DMS 273 (cell line): ENCODE measurements around the gene ZNF407.

Experiments used
- DNase-seq: peaks from one replicate; lab custom pipeline; 2025; ENCODE audit not compliant: unreplicated experiment; lab: John Stamatoyannopoulos, UW

ZNF407 gene

DNA sequence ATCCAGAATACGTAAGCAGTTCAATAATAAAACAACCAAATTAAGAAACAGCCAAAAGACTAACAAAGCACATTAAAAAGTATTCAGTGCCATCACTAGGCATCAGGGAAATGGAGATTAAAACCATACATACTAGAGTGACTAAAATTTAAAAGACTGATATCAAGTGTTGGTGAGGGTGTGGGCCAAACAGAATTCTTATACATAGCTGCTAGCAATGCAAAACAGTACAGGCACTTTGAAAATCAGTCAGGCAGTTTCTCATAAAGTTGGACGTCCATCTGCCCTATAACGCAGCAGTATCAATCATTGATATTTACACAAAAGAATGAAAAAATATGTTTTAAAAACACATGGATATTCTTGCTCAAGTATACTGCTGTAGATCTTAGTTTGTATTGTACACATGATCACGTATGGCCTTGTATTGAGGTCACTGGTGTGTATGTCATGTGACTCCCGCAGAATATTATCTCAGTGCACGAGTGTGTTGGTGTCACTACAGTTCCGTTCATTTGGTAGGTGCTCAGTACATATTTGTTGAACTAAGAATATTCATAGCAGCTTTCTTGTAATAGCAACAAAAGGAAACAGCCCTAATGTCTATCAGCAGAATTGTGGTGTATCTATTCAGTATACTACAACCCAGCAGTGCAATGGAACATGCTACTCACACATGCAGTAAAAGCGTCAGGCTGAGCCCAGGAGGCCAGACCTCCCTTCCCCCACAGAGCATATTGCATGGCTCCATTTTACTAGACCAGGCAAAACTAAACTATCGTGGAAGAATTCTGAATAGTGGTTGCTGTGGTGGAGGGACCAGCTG, 28.6 kb downstream of the ZNF407 start:
- DNase-seq = no peak

DNA sequence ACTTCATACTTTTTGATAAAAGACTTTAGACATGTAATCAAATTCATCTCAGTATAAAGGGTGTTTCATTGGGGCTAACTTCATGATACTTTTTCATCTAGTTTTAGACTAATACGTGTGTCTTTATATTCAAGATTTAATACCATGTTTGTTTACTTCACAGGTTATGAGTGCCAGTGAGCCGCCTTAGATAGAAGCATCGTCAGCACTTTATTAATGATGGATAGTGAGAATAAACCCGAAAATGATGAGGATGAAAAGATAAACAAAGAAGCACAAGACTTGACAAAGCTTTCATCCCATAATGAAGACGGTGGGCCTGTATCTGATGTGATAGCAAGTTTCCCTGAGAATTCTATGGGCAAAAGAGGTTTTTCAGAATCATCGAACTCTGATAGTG, 33.1 kb downstream of the ZNF407 start:
- DNase-seq = no peak

DNA sequence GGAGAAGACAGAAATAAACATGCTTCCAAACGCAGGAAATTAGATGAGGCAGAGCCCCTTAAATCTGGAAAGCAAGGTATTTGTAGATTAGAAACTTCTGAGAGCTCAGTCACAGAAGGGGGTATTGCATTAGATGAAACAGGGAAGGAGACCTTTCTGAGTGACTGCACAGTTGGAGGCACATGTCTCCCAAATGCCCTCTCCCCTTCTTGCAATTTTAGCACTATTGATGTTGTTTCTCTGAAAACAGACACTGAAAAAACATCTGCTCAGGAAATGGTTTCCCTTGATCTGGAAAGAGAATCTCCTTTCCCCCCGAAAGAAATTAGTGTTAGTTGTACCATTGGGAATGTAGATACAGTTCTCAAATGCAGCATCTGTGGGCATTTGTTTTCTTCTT, 33.5 kb downstream of the ZNF407 start:
- no peak for DNase-seq

DNA sequence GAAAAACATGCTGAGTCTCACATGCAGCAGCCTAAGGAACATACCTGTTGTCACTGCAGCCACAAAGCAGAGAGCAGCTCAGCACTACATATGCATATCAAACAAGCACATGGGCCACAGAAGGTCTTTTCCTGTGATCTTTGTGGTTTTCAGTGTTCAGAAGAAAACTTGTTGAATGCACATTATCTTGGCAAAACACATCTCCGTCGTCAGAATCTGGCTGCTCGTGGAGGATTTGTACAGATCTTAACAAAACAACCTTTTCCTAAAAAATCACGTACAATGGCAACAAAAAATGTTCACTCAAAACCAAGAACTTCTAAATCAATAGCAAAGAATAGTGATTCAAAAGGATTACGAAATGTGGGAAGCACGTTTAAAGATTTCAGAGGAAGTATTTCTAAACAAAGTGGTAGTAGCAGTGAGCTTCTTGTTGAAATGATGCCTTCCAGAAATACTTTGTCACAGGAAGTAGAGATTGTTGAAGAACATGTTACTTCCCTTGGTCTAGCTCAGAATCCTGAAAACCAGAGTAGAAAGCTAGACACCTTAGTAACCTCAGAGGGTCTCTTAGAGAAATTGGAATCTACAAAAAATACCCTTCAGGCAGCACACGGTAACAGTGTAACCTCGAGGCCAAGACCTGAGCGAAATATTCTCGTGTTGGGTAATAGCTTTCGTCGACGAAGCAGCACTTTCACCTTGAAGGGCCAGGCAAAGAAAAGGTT, 34.1 kb downstream of the ZNF407 start:
- no peak for DNase-seq

DNA sequence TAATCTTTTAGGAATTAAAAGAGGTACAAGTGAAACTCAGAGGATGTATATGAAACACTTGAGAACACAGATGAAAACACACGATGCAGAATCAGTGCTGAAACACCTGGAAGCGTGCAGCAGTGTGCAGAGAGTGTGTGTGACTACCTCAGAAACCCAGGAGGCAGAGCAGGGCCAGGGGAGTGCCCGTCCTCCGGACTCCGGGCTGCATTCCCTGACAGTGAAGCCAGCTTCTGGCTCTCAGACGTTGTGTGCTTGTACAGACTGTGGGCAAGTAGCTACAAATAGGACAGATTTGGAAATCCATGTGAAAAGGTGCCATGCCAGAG, 34.6 kb downstream of the ZNF407 start:
- no peak for DNase-seq

DNA sequence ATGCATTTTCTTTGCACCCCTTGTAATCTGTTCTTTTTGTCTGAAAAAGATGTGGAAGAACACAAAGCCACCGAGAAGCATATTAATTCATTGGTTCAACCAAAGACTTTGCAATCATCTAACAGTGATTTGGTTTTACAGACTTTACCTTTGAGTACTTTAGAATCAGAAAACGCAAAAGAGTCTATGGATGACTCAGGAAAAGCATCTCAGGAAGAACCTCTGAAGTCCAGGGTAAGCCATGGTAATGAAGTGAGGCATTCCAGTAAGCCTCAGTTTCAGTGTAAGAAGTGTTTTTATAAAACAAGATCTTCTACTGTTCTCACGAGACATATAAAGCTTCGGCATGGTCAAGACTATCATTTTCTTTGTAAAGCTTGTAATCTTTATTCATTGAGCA, 35.2 kb downstream of the ZNF407 start:
- no peak for DNase-seq

DNA sequence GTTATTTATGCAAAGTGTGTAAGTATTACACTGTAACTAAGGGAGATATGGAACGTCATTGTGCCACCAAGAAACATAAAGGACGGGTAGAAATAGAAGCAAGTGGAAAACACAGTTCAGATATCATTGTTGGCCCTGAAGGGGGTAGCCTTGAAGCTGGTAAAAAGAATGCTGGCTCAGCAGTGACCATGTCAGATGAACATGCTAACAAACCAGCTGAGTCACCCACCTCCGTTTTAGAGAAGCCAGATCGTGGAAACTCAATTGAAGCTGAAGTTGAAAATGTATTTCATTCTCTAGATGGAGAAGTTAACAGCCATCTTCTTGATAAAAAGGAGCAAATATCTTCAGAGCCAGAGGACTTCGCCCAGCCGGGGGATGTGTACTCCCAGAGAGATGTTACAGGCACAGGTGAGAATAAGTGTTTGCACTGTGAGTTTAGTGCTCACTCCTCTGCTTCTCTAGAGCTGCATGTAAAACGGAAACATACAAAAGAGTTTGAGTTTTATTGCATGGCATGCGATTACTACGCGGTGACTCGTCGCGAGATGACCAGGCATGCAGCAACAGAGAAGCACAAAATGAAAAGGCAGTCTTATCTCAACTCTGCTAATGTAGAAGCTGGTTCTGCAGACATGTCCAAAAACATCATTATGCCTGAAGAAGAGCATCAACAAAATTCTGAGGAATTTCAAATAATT, 36.1 kb downstream of the ZNF407 start:
- DNase-seq = no peak

DNA sequence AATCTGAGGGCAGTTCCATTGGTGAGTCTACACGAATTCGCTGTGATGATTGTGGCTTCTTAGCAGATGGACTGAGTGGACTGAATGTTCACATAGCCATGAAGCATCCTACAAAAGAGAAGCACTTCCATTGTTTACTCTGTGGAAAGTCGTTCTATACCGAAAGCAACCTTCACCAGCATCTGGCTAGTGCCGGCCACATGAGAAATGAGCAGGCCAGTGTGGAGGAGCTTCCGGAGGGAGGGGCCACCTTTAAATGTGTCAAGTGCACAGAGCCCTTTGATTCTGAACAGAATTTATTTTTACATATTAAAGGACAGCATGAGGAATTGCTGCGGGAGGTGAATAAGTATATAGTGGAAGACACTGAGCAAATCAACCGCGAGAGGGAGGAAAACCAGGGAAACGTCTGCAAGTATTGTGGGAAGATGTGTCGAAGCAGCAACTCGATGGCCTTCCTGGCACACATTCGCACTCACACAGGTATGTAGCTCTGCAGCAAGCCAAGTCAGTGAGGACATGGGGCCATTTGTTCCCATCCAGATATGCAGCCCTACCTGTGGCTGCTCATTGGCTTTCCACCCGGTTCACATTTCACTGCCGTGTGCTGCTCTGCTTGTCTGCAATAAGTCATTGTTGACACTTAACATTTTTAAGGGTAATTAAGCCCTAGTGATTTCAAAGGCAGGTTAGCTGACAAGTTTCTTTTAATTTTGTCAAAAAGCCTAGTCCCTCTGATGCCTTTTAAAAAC, 37.7 kb downstream of the ZNF407 start:
- no peak for DNase-seq

DNA sequence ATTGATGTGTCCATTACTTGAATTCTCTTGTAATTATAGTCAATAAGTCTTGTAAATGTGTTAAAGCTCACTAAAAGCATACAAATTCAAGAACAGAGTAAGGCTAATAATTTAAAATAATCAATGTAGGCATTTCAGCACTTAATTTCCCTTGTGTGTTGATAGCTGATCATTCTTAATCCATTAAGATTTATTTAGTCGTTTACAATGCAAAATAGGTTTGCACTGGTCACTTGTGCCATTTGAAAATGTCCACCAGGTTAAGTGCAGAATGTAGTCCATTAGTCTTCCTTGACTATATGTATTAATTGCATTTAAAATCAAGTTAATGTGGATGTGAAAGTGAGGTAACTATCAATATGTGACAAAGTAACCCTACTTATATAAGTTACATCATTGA, 39.4 kb downstream of the ZNF407 start:
- no peak for DNase-seq

DNA sequence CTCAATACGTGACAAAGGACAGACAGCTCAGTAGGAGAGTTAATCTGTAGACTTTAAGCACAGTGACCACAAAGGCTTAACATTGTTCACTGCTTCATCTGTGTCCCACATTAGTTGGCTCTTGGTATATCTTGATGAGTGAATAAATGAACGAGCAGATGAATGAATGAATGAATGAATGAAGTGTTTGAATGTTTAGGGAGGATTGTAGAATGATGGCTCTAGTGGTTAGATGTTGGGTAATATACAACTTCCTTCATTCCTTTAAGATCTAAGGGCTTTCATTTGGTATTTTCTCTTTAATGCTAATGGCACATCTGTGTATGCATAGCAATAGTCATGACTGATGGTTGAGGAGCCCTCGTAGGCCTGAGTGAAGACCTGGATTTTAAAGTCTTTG, 40.5 kb downstream of the ZNF407 start:
- no peak for DNase-seq

DNA sequence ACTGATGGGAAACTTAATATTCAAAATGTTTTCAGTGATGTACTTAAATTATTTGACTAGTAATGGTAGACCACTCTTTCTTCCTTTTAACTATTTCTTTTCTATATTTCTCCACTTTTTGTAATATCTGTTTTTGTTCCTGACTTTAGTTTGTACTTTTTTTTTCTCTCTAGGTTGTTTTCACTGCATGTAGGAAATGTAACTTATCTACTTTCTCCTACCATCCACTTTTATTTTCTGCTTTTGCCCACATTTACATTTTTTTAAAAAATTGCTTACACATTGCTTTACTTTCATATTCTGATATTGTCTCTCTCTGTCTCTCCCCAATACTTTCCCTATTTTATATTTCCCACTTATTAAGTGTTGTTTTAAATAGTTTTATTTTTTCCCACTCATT, 47.0 kb downstream of the ZNF407 start:
- DNase-seq = no peak

DNA sequence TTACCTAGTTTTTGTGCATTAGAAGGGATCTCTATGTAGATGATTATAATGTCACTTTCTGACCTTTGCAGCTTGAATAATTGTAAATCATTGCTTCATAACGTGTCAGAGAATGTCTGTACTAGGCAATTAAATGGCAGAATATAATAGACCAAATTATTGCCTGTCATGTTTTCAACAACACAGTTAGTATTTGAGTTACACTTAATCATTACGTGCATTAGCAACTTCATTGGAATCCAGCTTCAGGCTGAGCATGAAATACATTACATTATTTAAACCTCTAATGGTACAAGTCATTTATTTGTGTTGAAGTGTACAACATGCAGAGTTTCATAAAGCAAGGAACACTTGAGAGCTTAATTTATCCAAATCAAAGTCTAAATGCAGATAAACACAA, 48.0 kb downstream of the ZNF407 start:
- DNase-seq = no peak

DNA sequence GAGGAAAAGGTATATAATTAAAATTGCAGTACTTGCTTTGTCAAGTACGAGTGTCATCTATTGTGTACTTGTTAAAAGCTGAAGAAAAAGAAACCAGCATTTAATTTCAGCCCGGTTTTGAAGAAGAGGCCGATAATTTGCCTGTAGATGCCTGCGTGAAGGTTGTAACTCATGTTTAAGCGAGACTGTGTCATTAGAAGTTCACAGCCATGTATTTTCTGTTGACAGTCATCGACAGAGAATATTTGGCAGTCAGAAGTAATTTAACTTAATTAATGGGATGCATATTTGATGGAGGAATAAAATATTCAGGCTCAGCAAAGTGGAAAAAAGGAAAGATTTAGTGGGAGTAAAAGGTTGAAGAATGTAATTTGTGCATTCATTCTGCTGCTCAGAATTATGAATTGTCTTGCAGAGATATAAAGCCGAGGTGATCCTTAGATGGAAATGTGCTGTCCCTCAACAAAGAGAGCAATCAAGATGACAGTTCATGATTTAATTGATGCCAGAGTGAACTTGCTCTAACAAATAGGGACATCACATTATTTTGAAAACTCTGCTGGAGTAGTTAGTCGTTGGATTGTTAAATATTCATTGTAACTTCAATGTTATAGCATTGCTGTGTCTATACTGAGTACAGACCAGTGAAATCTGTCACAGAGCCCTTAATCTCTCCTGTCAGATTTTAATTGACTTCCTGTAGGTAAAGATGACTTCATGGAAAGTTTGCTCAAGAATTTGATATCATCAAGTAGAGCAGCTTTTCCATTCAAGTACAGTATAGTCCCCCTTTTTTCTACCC, 53.9 kb downstream of the ZNF407 start:
- no peak for DNase-seq

DNA sequence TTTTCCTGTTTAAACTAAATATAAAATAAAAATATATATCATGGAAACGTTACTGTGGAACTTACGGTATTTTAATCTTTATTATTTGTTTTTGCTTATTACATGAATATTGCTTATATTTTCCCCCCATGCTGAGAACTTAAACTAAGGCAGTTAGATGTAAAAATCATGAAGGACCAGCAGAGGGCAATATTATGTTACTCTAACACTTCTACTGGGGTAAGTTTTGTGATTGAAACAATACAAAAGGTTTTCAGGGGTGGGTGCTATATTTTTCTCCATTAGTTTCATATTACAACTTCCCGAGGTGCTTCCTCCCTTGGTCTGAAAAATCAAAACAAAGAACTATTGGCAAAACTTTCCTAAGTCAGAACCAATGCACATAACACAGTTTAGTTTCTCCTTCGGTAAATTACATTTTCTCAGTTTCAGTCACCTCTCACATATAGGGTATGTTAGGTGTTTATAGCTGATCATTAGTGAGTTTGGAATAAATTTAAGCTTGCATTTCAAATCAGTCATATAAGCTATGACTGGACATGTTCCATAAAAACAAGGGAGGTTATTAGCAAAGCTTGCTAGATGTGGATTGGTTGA, 54.8 kb downstream of the ZNF407 start:
- peak; percentile 72 for DNase-seq

DNA sequence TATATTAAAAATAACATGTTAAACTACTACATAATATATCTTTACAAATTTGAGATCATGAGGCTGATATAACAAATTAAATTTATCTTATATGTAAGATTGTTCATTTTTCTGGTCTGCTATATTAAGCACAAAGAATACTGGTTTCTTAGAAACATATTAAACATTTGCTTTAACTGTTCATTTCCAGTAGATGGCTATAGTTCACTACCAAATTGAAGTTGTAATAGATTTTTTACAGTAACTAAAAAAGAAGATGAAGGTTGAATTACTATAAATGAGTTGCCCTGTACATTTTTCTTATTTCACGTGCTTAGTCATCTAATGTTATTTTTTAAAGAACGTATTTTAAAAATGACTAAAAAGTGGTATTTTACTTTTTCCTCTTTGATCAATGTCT, 57.0 kb downstream of the ZNF407 start:
- DNase-seq = peak; percentile 31

DNA sequence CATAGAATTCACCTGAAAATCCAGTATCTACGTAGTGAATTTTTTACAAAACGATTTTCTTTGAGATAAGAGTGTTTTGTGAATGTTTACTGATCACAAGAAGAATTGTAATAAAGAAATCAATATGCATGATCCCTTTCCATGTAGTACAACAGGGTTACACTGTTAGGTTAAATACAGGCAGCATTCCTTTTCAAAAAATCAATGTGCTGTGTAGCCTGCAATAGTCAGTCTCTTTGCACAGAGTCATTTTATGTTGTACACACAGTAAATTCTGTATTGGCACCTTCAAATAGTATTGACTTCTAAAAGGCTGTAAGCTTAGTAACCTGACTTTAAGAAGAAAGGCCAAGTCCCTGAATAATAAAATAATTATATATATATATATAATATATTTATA, 63.3 kb downstream of the ZNF407 start:
- DNase-seq = no peak

DNA sequence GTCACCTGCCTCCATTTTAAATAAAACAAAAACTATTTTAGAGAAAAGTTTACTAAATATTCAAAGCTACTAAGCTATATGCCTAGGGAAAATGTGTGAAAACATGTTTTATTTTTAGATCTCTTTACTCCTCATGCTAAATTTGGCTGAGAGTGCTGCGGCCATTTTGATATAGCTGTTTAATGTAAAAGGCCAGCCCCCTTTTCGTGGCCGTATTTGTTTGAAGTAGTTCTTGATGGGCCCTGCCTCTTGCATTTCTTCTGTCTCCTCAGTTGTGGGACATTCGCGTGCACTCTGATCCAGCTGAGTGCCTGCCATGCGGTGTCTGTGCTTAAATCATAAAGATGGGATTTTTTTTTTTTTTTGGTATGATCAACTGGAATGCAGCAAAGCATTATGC, 64.0 kb downstream of the ZNF407 start:
- DNase-seq = no peak

DNA sequence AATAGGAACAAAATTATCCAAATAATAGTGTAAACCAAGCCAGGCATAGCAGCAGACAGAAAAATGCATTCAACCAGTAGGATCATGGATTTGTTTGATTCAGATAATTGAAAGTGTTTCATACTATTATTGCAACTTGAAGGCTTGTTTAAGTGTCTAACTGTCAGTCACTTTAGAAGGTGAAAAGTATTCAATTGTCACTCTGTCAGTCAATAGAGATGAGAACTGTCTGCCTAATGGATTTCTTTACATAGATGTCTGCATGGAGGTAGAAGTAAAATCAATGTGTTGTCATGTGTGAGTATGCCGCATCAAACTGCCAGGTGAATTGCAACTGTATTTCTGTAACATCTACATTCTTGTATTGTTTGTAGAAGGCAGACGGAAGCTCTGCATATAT, 65.0 kb downstream of the ZNF407 start:
- no peak for DNase-seq

DNA sequence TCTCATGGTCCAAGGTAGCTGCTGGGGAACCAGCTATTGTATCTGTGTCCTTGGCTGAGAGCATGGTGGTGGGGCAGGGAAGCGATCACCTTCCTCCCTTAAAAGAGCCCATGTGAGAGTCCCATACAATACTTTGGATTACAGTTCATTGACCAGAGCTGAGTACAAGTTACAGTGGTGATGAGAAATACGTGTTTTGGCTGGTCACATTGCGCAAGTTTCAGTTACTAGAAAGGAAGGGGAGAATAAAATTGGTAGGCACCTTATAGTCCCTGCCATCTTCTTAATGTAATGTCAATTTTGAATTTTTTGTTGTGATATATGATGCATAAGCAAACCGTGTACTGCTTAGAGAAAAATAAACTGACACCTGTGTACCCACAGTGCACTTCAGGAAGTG, 67.7 kb downstream of the ZNF407 start:
- DNase-seq = no peak

DNA sequence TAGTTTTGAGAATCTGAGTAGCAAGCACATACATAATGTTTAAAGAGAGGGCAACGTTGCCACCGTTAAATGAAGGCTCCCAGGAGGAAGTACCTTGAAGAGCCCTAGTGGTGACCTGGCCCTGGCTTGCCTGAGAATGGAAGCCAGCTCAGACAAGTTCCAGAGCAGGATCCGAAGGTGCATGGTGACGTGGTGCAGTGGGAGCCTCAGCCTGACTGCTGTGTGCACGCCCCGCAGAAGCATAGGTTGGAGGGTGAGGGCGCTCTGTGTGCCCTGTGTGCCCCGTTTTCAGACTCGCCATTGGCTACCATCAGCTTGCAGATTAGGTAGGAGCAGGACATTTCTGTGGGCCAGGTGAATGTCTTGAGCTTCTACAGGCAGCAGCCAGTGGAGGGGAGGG, 68.2 kb downstream of the ZNF407 start:
- no peak for DNase-seq
